Lower lobe of right lung (tissue), 2 donors: Measurements from ENCODE around the gene LHFPL6. TPM values are rescaled to one million over a fixed set of nuclear protein-coding genes. Genes with fewer than 3 reads are reported as not detected.

ENCODE experiments used
- ATAC-seq, 2 donors: fragments of 200-7000 bp; cut with Tn5 transposase; one replicate each; pipeline ENCODE4 v1.9.1; 2020 to 2022; ENCODE audit warnings: mild to moderate bottlenecking in 2 of 2, moderate library complexity in 2 of 2
- DNase-seq: peaks from one replicate; pipeline ENCODE4 v3.0.0-alpha.2; 2020
- H3K27ac ChIP-seq: fragments of 200-600 bp; one replicate; pipeline ENCODE4 v1.8.0; 2022
- H3K27me3 ChIP-seq: fragments of 200-600 bp; one replicate; pipeline ENCODE4 v1.8.0; 2022; ENCODE audit warnings: low read depth
- H3K36me3 ChIP-seq: fragments of 200-600 bp; one replicate; pipeline ENCODE4 v1.8.0; 2022; ENCODE audit warnings: mild to moderate bottlenecking
- H3K4me1 ChIP-seq: fragments of 200-600 bp; one replicate; pipeline ENCODE4 v1.8.0; 2022
- H3K4me3 ChIP-seq: fragments of 200-600 bp; one replicate; pipeline ENCODE4 v1.8.0; 2022; ENCODE audit warnings: mild to moderate bottlenecking
- H3K9me3 ChIP-seq: fragments of 200-600 bp; one replicate; pipeline ENCODE4 v1.8.0; 2022
- intact Hi-C: fragments of 100-400 bp; cut with DNase I; formaldehyde crosslinking; loops from one replicate; pipeline ENCODE4 v1.11.0; 2022
- total RNA-seq: library from RNA; stranded (reverse); fragmentation: NEBNext Ultra II Directional; extraction: Animal tissue kit (Norgen Biotek cat#: 25700); gene quantifications from one replicate; pipeline ENCODE4 v1.2.1, GENCODE V29; 2021
- TF ChIP-seq, protein P1 (sequence below): fragments of 200-600 bp; IDR thresholded peaks from one replicate; pipeline ENCODE4 v1.8.0; 2022; ENCODE audit warnings: antibody characterized with exemption, mild to moderate bottlenecking
- donor health status: DM: no; HTN: yes; CAD: no; lungs with severe emphysema.

LHFPL6 gene
- total RNA-seq, 1 donor from 2014 or later: 68.7 TPM

DNA sequence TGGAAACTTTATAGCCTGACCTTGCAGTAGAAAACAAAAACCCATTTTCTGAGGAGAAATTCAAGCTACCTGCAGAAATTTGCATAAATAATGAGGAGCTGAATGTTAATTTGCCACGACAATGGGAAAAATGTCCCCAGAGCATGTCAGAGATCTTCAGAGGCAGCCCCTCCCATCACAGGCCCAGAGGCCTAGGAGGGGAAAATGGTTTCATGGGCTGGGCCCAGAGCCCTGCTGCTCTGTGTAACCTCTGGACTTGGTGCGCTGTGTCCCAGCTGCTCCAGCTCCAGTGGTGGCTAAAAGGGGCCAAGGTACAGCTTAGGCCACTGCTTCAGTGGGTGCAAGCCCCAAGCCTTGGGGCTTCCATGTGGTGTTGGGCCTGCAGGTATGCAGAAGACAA, 306.8 kb downstream of the LHFPL6 start:
- no peaks in the 10 kb centered on the region for H3K4me1 ChIP-seq
- no peaks in the 10 kb centered on the region for H3K27me3 ChIP-seq
- H3K27ac ChIP-seq: no peak overlapping the region
- ATAC-seq (no peak), DNase-seq (no peak)
- intact Hi-C loops: no loop called here
- peaks cover 5% of the 10 kb centered on the region for H3K9me3 ChIP-seq
- TF ChIP-seq, protein P1, sequence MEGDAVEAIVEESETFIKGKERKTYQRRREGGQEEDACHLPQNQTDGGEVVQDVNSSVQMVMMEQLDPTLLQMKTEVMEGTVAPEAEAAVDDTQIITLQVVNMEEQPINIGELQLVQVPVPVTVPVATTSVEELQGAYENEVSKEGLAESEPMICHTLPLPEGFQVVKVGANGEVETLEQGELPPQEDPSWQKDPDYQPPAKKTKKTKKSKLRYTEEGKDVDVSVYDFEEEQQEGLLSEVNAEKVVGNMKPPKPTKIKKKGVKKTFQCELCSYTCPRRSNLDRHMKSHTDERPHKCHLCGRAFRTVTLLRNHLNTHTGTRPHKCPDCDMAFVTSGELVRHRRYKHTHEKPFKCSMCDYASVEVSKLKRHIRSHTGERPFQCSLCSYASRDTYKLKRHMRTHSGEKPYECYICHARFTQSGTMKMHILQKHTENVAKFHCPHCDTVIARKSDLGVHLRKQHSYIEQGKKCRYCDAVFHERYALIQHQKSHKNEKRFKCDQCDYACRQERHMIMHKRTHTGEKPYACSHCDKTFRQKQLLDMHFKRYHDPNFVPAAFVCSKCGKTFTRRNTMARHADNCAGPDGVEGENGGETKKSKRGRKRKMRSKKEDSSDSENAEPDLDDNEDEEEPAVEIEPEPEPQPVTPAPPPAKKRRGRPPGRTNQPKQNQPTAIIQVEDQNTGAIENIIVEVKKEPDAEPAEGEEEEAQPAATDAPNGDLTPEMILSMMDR: no peak
- no peaks in the 10 kb centered on the region for H3K36me3 ChIP-seq
- H3K4me3 ChIP-seq: no peak overlapping the region

Other genes starting within 250 kb of the LHFPL6 start
- gene COG6, start 52.5 kb upstream of the LHFPL6 start, total RNA-seq: 28.6 TPM